Motor neuron (in vitro differentiated cells): ENCODE results near the gene OMA1. TPM values are rescaled to one million over a fixed set of nuclear protein-coding genes. Genes with fewer than 3 reads are reported as not detected.

Experiments
- ATAC-seq, 8 experiments: fragments of 200-7000 bp; cut with Tn5 transposase; replicated peaks in 6 of 8; 2 replicates each; pipeline ENCODE4 v1.8.0; 2021; ENCODE audit warnings: mild to moderate bottlenecking in 8 of 8, moderate library complexity in 8 of 8
- H3K27ac ChIP-seq, 2 donors: fragments of 250-450 bp; sonication (Bioruptor Pico); 2 replicates each; pipeline ENCODE4 v1.9.0; 2021; ENCODE audit warnings: antibody characterized with exemption in 2 of 2, mild to moderate bottlenecking in 2 of 2, moderate library complexity in 1 of 2
- H3K4me1 ChIP-seq, 2 donors: fragments of 250-450 bp; sonication (Bioruptor Pico); replicated peaks in 1 of 2; 2 replicates each; pipeline ENCODE4 v1.6.1; 2021; ENCODE audit warnings: antibody characterized with exemption in 2 of 2, mild to moderate bottlenecking in 2 of 2, moderate library complexity in 1 of 2
- H3K4me3 ChIP-seq, 5 donors: fragments of 250-450 bp; sonication (Bioruptor Pico); 2 replicates each; pipeline ENCODE4 v1.9.0; 2021; ENCODE audit warnings: antibody characterized with exemption in 5 of 5, mild to moderate bottlenecking in 5 of 5, moderate library complexity in 4 of 5
- WGBS, 10 experiments: fragments of 450-650 bp; shearing (Covaris generic); methylation state at CpG; one replicate each; pipeline ENCODE4 v1.0.0; 2022; 5-methylcytosine and 5-hydroxymethylcytosine counted together
- in situ Hi-C, 9 experiments: fragments of 400-800 bp; cut with MboI; loops; one replicate each; pipeline ENCODE4 v1.15.0; 2021; ENCODE audit warnings: low sequenced_read_pairs in 9 of 9, low pct_unique_long_range_greater_than_20kb in 2 of 9; ENCODE audit not compliant: unreplicated experiment in 9 of 9
- total RNA-seq, 8 experiments: library from RNA; unstranded; fragments of 300-600 nt; gene quantifications; 2 replicates each; pipeline versions ENCODE4 v1.2.3 to v1.2.4, GENCODE V29; 2022

Gene OMA1
- total RNA-seq, 8 experiments from 2014 or later, result 9.5 to 20.9 (median 12.0) TPM

DNA sequence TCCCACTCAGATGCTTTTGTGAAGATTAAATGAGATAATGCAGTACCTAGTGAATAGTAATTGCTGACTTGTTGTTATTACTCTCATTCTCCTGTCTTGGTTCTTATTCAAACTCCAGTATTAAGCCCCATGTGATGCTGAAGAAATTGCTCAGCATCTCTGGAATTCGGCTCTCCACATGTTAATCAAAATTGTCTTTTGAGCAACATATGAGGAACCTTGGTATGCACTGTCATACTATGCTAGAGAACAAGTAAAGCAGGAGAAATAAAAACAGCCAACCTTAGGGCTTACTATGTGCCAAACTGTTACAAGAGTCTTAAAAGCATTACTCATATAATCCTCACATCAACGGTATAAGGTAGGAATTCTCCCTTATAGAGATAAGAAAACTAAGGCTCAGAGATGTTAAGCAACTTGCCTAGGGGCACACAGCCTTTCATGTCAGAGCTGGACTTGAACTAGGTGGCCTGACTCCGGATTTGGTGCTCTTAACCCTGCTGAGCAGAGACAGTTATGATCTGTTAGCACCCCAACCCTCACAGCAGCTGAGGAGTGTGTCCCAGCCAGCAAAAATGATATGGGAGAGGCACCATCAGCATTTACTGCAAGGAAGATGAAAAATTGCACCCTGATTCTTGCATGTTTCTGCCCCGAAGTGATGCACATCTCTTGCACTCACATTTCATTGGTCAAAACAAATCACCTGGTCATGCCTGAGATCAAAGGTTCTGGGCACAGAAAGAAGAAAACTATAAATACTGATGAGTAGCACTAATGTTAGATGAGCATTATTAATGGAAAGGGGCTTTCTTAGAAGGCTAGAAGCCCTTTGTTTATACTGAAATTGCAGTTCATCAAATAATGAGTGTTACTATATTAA is 102.3 kb downstream of the OMA1 start:
- H3K4me3 ChIP-seq, result no peak overlapping the region
- peaks cover 25 to 45% of the 10 kb centered on the region in 2 donors for H3K4me1 ChIP-seq
- ATAC-seq, result no peak
- WGBS, 10 experiments, result 11 to 82% (median 71%) methylated on average over 2 to 4 of the region's 4 CpGs; no CpG with 5 or more reads in 1 of the 10 experiments
- no peak overlapping the region for H3K27ac ChIP-seq
- in situ Hi-C loops, result no loop called here

DNA sequence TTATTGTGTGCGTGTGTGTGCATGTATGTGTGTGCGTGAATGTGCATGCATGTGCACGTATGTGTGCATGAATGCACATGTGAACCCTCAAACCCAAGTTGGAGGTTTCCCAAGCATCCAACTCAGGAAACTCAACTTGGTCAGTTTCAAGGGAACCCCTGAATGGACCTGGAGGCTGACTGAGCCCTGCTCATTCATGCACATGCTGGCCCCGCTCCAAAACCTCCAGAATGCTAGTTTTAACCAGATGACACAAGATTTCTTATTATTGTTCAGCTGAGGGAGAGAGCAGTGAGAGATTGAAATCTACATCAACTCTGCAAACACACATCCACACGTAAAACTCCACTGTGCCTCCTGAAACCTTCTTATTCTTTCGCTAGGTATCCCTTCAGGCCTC is 104.4 kb downstream of the OMA1 start:
- Histone ChIP-seq H3K4me3 (no peak overlapping the region), H3K27ac (peak overlapping the region in 1 of 2 donors; percentile 22), H3K4me1 (peaks cover 30 to 54% of the 10 kb centered on the region in 2 donors)
- 0 to 100% (median 64%) methylated on average over 1 to 6 of the region's 6 CpGs for WGBS, 10 experiments
- ATAC-seq, result peak in 6 of 8 experiments; percentile 29 to 68 (median 56)
- in situ Hi-C loops, result no loop called here

- Histone ChIP-seq H3K27ac (peak overlapping the region; percentile 8 to 22), H3K4me1 (peaks cover 26 to 50% of the 10 kb centered on the region in 2 donors), H3K4me3 (no peak overlapping the region)
- ATAC-seq, result peak in 6 of 8 experiments; percentile 32 to 91 (median 76)
- in situ Hi-C loops, result no loop called here
- 0 to 50% (median 19%) methylated on average over 1 to 10 of the region's 10 CpGs; no CpG with 5 or more reads in 2 of the 10 experiments for WGBS, 10 experiments
Measured at GRCh38 chr1:58441699-58442098, 104.8 kb downstream of the OMA1 start.

- WGBS, 10 experiments, result 60 to 100% (median 82%) methylated on average over 1 to 5 of the region's 5 CpGs
- in situ Hi-C loops, result no loop called here
- Histone ChIP-seq H3K4me3 (no peak overlapping the region), H3K4me1 (peaks cover 23 to 43% of the 10 kb centered on the region in 2 donors), H3K27ac (no peak overlapping the region)
- ATAC-seq, result no peak
Measured at GRCh38 chr1:58440696-58441095, 105.8 kb downstream of the OMA1 start.

- no peak overlapping the region for H3K27ac ChIP-seq
- WGBS, 10 experiments, result 27 to 100% (median 88%) methylated on average over 1 to 4 of the region's 4 CpGs; no CpG with 5 or more reads in 2 of the 10 experiments
Measured at GRCh38 chr1:58439946-58440345, 106.6 kb downstream of the OMA1 start.

DNA sequence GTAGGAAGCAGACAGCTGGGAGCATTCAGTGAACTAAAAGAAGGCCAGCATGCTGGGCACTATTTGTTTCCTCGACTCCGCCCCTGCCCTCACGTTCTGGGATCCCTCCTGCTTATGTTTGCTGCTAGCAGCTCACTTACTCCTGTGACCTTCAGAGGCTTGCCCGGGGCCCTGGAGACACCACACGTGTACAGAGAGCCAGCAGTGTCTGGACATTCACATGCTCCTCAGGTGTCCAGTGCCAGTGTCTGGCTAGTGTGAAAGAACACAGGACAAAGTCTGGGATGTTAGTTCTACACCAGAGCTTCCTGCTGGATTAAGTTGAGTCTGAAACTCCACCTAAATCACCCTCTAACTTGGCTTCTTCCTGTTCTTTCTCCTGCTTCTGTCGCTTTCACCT is 108.1 kb downstream of the OMA1 start:
- no peak overlapping the region for H3K4me3 ChIP-seq
- WGBS, 10 experiments, result 13 to 83% (median 74%) methylated on average over 1 to 4 of the region's 6 CpGs; no CpG with 5 or more reads in 5 of the 10 experiments
- H3K4me1 ChIP-seq, result peaks cover 27 to 46% of the 10 kb centered on the region in 2 donors
- H3K27ac ChIP-seq, result no peak overlapping the region
- in situ Hi-C loops, result no loop called here
- no peak for ATAC-seq

More at GRCh38 chr1:58439946-58440345, 106.6 kb downstream of the OMA1 start:
- Histone ChIP-seq H3K4me3 (no peak overlapping the region), H3K4me1 (peaks cover 26 to 43% of the 10 kb centered on the region in 2 donors)
- in situ Hi-C loops, result no loop called here
- no peak for ATAC-seq

DNA sequence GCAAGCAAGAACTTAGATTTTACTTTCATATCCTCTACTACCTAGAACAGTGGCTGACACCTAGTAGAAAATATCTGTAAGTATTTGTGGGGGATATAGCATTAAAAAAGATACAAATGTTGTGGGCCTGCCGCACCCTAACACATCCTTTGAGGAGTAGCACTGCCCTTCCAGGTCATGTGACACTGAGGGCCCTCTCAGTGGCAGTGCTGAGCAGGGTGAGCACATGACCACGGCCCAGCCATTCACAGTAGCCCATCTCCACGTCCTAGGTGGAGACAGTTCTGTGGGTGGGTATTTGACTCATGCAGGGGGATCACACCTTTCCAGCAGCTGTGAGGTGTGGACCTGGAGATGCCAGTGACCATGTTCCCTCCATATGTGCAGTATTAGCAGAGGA is 108.9 kb downstream of the OMA1 start:
- Histone ChIP-seq H3K4me1 (peaks cover 36 to 54% of the 10 kb centered on the region in 2 donors), H3K4me3 (no peak overlapping the region), H3K27ac (no peak overlapping the region)
- in situ Hi-C loops, result no loop called here
- ATAC-seq, result peak in 4 of 8 experiments; percentile 34 to 72 (median 44)
- 57 to 100% (median 83%) methylated on average over 1 to 3 of the region's 3 CpGs; no CpG with 5 or more reads in 4 of the 10 experiments for WGBS, 10 experiments

DNA sequence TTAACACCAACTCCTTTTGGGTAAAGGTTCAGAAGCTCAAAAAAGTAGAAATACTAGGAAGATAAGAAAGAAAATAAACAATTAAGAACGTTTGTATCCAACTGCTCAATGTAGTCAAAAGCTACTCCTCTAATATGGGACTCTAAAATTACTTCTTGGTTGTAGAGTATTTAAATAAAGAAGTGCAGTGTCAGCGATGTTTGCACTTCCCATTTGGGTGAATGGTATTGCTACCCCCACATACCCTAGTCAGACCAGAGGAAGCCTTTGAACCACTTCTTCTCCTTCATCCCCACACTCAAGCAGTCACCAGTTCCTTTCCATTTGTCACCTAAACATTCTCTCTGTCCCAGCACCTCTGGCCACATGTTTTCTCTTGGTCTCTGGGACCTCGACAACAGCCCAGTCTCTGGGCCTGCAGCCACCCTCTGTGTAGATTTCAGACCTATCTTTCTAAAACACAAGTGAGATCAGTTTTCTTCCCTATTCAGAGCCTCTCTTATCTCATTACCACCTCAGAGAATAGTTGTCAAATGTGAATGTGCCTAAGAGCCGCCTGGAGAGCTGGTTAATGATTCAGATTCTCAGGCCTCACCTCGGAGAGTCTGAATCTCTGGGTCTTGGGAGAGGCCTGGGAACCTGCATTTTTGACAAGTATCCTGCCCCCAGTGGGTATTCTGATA is 109.8 kb downstream of the OMA1 start:
- no peak for ATAC-seq
- H3K4me1 ChIP-seq, result peaks cover 32 to 52% of the 10 kb centered on the region in 2 donors
- in situ Hi-C loops, result no loop called here
- WGBS, 10 experiments, result 57 to 100% (median 82%) methylated on average over 1 to 5 of the region's 5 CpGs
- no peak overlapping the region for H3K4me3 ChIP-seq
- no peak overlapping the region for H3K27ac ChIP-seq

- WGBS, 10 experiments, result 45 to 83% (median 71%) methylated on average over 1 to 4 of the region's 4 CpGs
- peak in 3 of 8 experiments; percentile 25 to 30 (median 25) for ATAC-seq
- no peak overlapping the region for H3K27ac ChIP-seq
- H3K4me3 ChIP-seq, result no peak overlapping the region
- in situ Hi-C loops, result no loop called here
- H3K4me1 ChIP-seq, result peaks cover 31 to 48% of the 10 kb centered on the region in 2 donors
Measured at GRCh38 chr1:58435376-58435775, 111.2 kb downstream of the OMA1 start.

DNA sequence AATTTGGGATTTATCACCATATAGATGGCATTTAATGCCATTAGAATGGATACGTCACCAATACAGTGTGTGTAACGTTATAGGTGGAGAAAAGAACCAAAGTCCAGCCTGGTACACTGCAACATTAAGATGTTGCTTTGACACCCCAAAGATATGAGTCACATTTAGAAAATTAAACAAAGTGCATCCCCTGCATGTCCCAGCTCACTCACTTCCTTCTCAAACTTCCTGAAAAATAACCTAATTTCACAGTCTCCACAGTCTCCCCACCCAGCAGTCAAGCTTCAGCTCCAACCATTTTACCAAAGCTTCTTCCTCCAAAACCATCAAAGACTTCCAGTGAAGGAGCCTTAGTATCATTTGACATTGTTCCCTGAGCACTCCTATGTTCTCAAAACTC is 111.9 kb downstream of the OMA1 start:
- Histone ChIP-seq H3K27ac (no peak overlapping the region), H3K4me1 (peaks cover 37 to 50% of the 10 kb centered on the region in 2 donors), H3K4me3 (no peak overlapping the region)
- no peak for ATAC-seq
- in situ Hi-C loops, result no loop called here
- 60 to 100% (median 87%) methylated on average over 1 to 2 of the region's 2 CpGs; no CpG with 5 or more reads in 1 of the 10 experiments for WGBS, 10 experiments

GRCh38 chr1:58434181-58434580 is 112.3 kb downstream of the OMA1 start:
- Histone ChIP-seq H3K4me3 (no peak overlapping the region), H3K27ac (no peak overlapping the region), H3K4me1 (peaks cover 37 to 50% of the 10 kb centered on the region in 2 donors)
- WGBS, 10 experiments, result 23 to 100% (median 75%) methylated on average over 1 to 2 of the region's 2 CpGs; no CpG with 5 or more reads in 1 of the 10 experiments
- in situ Hi-C loops, result no loop called here
- no peak for ATAC-seq

GRCh38 chr1:58432851-58433668 is 113.5 kb downstream of the OMA1 start:
- ATAC-seq, result peak; percentile 84 to 97 (median 89)
- Histone ChIP-seq H3K4me3 (no peak overlapping the region), H3K27ac (no peak overlapping the region), H3K4me1 (peaks cover 37 to 48% of the 10 kb centered on the region in 2 donors)
- in situ Hi-C loops, result no loop called here
- 6 to 77% (median 20%) methylated on average over 1 to 6 of the region's 10 CpGs; no CpG with 5 or more reads in 2 of the 10 experiments for WGBS, 10 experiments
